Hepatocyte (in vitro differentiated cells): ENCODE measurements around the gene ZNF138. TPM values are rescaled to one million over a fixed set of nuclear protein-coding genes. Genes with fewer than 3 reads are reported as not detected.

Experiments
- DNase-seq: peaks from one replicate; pipeline ENCODE4 v3.0.0-alpha.2; 2016; ENCODE audit warnings: low spot score
- H2AFZ ChIP-seq: fragments of 200-600 bp; sonication (generic); 2 replicates; pipeline ENCODE4 v1.6.0; 2016; ENCODE audit warnings: antibody characterized with exemption, mild to moderate bottlenecking
- H3K27ac ChIP-seq: fragments of 200-600 bp; sonication (generic); 2 replicates; pipeline ENCODE4 v1.5.1; 2016; ENCODE audit warnings: mild to moderate bottlenecking
- H3K27me3 ChIP-seq: fragments of 200-600 bp; sonication (generic); 2 replicates; pipeline ENCODE4 v1.6.1; 2016
- H3K36me3 ChIP-seq: fragments of 200-600 bp; sonication (generic); replicated peaks from 2 replicates; pipeline ENCODE4 v1.5.1; 2016; ENCODE audit warnings: low read depth; ENCODE audit not compliant: insufficient read depth
- H3K4me1 ChIP-seq: fragments of 200-600 bp; sonication (generic); 2 replicates; pipeline ENCODE4 v1.5.1; 2016; ENCODE audit warnings: mild to moderate bottlenecking, moderate library complexity; ENCODE audit not compliant: insufficient read depth
- H3K4me2 ChIP-seq: fragments of 200-600 bp; sonication (generic); 2 replicates; pipeline ENCODE4 v1.6.0; 2016
- H3K4me3 ChIP-seq: fragments of 200-600 bp; sonication (generic); 2 replicates; pipeline ENCODE4 v1.5.1; 2016; ENCODE audit warnings: mild to moderate bottlenecking
- H3K79me2 ChIP-seq: fragments of 200-600 bp; sonication (generic); 2 replicates; pipeline ENCODE4 v1.6.0; 2017; ENCODE audit warnings: mild to moderate bottlenecking
- H3K9me2 ChIP-seq: fragments of 200-600 bp; sonication (generic); replicated peaks from 2 replicates; pipeline ENCODE4 v1.6.0; 2017; ENCODE audit warnings: mild to moderate bottlenecking; ENCODE audit not compliant: insufficient read depth
- H3K9me3 ChIP-seq: fragments of 200-600 bp; sonication (generic); 2 replicates; pipeline ENCODE4 v1.5.1; 2016; ENCODE audit warnings: low read depth, mild to moderate bottlenecking
- H4K20me1 ChIP-seq: fragments of 200-600 bp; sonication (generic); 2 replicates; pipeline ENCODE4 v1.6.0; 2016; ENCODE audit warnings: mild to moderate bottlenecking; ENCODE audit not compliant: insufficient read depth, poor library complexity, severe bottlenecking
- CTCF ChIP-seq: fragments of 200-600 bp; sonication (generic); IDR thresholded peaks from 2 replicates; pipeline ENCODE4 v1.5.1; 2016; ENCODE audit warnings: antibody characterized with exemption, mild to moderate bottlenecking; ENCODE audit not compliant: poor library complexity
- EZH2 ChIP-seq: fragments of 200-600 bp; sonication (generic); IDR thresholded peaks from 2 replicates; pipeline ENCODE4 v1.6.1; 2016; ENCODE audit warnings: antibody characterized with exemption, mild to moderate bottlenecking, borderline replicate concordance
- EZH2phosphoT487 ChIP-seq: fragments of 200-600 bp; sonication (generic); IDR thresholded peaks from one replicate; pipeline ENCODE4 v1.6.1; 2018; ENCODE audit warnings: antibody characterized with exemption, mild to moderate bottlenecking, low read depth, moderate library complexity; ENCODE audit not compliant: unreplicated experiment, severe bottlenecking
- WGBS: methylation state at CpG from one replicate; pipeline ENCODE4 v1.1.6; 2016; ENCODE audit warnings: low lambda C conversion rate; ENCODE audit errors: missing lambda C conversion rate; 5-methylcytosine and 5-hydroxymethylcytosine counted together
- polyA plus RNA-seq: library from polyadenylated mRNA; unstranded; fragments of >200 nt; fragmentation: Nextera tagmentation; extraction: Ambion mirVana; gene quantifications from 2 replicates; pipeline ENCODE4 v1.2.1, GENCODE V29; 2016
- total RNA-seq: library from RNA; depleted of rRNA; stranded (reverse); fragments of >200 nt; gene quantifications from 2 replicates; pipeline ENCODE4 v1.2.3, GENCODE V29; 2014

Gene ZNF138
- total and polyA plus RNA-seq, 2 experiments from 2014 or later = 3.8 to 9.6 TPM

- H2AFZ ChIP-seq = no peak overlapping the region
- TF ChIP-seq EZH2phosphoT487 (no peak), CTCF (no peak), EZH2 (no peak)
- WGBS = 38% methylated on average over 2 of the region's 2 CpGs
- H3K27ac ChIP-seq = no peak overlapping the region
- no peaks in the 10 kb centered on the region for H3K27me3 ChIP-seq
- H3K79me2 ChIP-seq = no peaks in the 10 kb centered on the region
- no peaks in the 10 kb centered on the region for H3K9me3 ChIP-seq
- no peaks in the 10 kb centered on the region for H3K36me3 ChIP-seq
- no peak overlapping the region for H3K4me3 ChIP-seq
- H3K4me2 ChIP-seq = no peak overlapping the region
- H4K20me1 ChIP-seq = no peaks in the 10 kb centered on the region
- no peaks in the 10 kb centered on the region for H3K9me2 ChIP-seq
- no peak for DNase-seq
- H3K4me1 ChIP-seq = no peaks in the 10 kb centered on the region
Measured at GRCh38 chr7:64753032-64753431, 41.2 kb upstream of the ZNF138 start.

- WGBS = 74% methylated on average over 3 of the region's 3 CpGs
- no peak overlapping the region for H3K4me3 ChIP-seq
- no peak overlapping the region for H3K4me2 ChIP-seq
- no peaks in the 10 kb centered on the region for H3K79me2 ChIP-seq
- H3K27ac ChIP-seq = no peak overlapping the region
- H3K36me3 ChIP-seq = no peaks in the 10 kb centered on the region
- H3K9me2 ChIP-seq = no peaks in the 10 kb centered on the region
- H3K9me3 ChIP-seq = no peaks in the 10 kb centered on the region
- no peak for TF ChIP-seq EZH2
- TF ChIP-seq EZH2phosphoT487 = no peak
- no peak for TF ChIP-seq CTCF
- DNase-seq = no peak
- no peaks in the 10 kb centered on the region for H3K4me1 ChIP-seq
- no peaks in the 10 kb centered on the region for H3K27me3 ChIP-seq
- H2AFZ ChIP-seq = no peak overlapping the region
- no peaks in the 10 kb centered on the region for H4K20me1 ChIP-seq
Measured at GRCh38 chr7:64755865-64756264, 38.4 kb upstream of the ZNF138 start.

- H3K9me2 ChIP-seq = no peaks in the 10 kb centered on the region
- no peaks in the 10 kb centered on the region for H3K79me2 ChIP-seq
- no peak for DNase-seq
- H4K20me1 ChIP-seq = no peaks in the 10 kb centered on the region
- WGBS = 59% methylated on average over 3 of the region's 3 CpGs
- H3K4me2 ChIP-seq = no peak overlapping the region
- no peaks in the 10 kb centered on the region for H3K4me1 ChIP-seq
- no peak overlapping the region for H3K4me3 ChIP-seq
- H3K9me3 ChIP-seq = no peaks in the 10 kb centered on the region
- no peak overlapping the region for H2AFZ ChIP-seq
- TF ChIP-seq EZH2phosphoT487 (no peak), CTCF (no peak), EZH2 (no peak)
- no peaks in the 10 kb centered on the region for H3K36me3 ChIP-seq
- H3K27ac ChIP-seq = no peak overlapping the region
- H3K27me3 ChIP-seq = no peaks in the 10 kb centered on the region
Measured at GRCh38 chr7:64758151-64758550, 36.1 kb upstream of the ZNF138 start.

- no peak overlapping the region for H3K4me3 ChIP-seq
Measured at GRCh38 chr7:64768824-64769223, 25.4 kb upstream of the ZNF138 start.

More at GRCh38 chr7:64768824-64769223, 25.4 kb upstream of the ZNF138 start:
- H3K27me3 ChIP-seq = no peaks in the 10 kb centered on the region
- H4K20me1 ChIP-seq = no peaks in the 10 kb centered on the region
- no peaks in the 10 kb centered on the region for H3K36me3 ChIP-seq
- DNase-seq = no peak
- H3K9me2 ChIP-seq = no peaks in the 10 kb centered on the region
- no peaks in the 10 kb centered on the region for H3K79me2 ChIP-seq
- TF ChIP-seq CTCF = no peak
- TF ChIP-seq EZH2phosphoT487 = no peak
- TF ChIP-seq EZH2 = no peak
- no peak overlapping the region for H2AFZ ChIP-seq
- no peaks in the 10 kb centered on the region for H3K9me3 ChIP-seq
- no peak overlapping the region for H3K4me2 ChIP-seq
- H3K4me1 ChIP-seq = no peaks in the 10 kb centered on the region
- no peak overlapping the region for H3K27ac ChIP-seq
